ENCODE data around the gene CLP1.

CLP1 gene

DNA sequence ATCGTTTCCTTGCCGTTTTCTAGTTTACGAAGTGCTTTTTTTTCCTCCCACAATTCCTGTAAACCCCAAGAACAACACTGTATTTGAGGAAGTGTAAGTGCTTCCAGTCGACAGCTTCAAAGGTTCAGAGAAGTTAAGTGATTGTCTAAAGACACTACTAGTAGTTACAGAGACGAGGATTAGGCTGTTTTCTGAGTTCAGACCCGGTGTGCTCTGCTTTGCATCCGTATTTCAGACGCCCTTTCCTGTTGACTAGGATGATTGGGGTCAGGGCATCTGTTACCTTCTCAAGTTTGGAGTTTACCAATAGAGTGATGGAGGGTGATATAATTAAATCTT lies 430 bp downstream of the CLP1 start:
- no peak for DNase-seq (ENCODE audit: low read depth)
- H3K4me3 ChIP-seq (ENCODE audit: low read length) = peak overlapping the region; percentile 99
- TF ChIP-seq, protein P1, sequence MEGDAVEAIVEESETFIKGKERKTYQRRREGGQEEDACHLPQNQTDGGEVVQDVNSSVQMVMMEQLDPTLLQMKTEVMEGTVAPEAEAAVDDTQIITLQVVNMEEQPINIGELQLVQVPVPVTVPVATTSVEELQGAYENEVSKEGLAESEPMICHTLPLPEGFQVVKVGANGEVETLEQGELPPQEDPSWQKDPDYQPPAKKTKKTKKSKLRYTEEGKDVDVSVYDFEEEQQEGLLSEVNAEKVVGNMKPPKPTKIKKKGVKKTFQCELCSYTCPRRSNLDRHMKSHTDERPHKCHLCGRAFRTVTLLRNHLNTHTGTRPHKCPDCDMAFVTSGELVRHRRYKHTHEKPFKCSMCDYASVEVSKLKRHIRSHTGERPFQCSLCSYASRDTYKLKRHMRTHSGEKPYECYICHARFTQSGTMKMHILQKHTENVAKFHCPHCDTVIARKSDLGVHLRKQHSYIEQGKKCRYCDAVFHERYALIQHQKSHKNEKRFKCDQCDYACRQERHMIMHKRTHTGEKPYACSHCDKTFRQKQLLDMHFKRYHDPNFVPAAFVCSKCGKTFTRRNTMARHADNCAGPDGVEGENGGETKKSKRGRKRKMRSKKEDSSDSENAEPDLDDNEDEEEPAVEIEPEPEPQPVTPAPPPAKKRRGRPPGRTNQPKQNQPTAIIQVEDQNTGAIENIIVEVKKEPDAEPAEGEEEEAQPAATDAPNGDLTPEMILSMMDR (IDR thresholded peaks at IDR 0.05; ENCODE audit: insufficient read depth, low read depth, low read length, missing control alignments) = no peak

DNA sequence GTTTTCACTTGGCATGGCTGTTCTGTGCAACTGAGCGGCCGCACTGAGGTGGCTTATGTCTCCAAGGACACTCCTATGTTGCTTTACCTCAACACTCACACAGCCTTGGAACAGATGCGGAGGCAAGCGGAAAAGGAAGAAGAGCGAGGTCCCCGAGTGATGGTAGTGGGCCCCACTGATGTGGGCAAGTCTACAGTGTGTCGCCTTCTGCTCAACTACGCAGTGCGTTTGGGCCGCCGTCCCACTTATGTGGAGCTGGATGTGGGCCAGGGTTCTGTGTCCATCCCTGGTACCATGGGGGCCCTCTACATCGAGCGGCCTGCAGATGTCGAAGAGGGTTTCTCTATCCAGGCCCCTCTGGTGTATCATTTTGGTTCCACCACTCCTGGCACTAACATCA lies 2.1 kb downstream of the CLP1 start:
- DNase-seq (ENCODE audit: low read depth) = no peak
- TF ChIP-seq, protein P1 (IDR thresholded peaks at IDR 0.05; ENCODE audit: insufficient read depth, low read depth, low read length, missing control alignments) = no peak
- H3K4me3 ChIP-seq (ENCODE audit: low read length) = no peak overlapping the region

DNA sequence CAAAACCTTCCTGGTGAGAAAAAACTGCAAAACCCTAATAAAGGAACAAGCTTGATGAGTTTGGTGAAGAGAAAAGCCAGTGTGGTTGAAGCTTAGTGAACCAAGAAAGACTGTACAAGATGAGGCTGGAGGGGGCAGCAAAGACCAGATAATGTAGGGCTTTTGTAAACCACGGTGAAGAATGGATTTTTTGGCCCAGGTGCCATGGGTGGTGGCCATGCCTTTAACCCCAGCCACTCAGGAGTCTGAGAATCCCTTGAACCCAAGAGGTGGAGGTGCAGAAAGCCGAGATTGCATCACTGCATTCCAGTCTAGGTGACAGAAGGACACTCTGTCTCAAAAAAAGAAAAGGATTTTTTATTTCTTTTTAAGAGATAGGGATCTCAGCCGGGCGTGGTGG lies 5.3 kb downstream of the CLP1 start:
- H3K4me3 ChIP-seq (ENCODE audit: low read length) = no peak overlapping the region
- TF ChIP-seq, protein P1 (IDR thresholded peaks at IDR 0.05; ENCODE audit: insufficient read depth, low read depth, low read length, missing control alignments) = peak; percentile 39
- DNase-seq (ENCODE audit: low read depth) = peak; percentile 39

DNA sequence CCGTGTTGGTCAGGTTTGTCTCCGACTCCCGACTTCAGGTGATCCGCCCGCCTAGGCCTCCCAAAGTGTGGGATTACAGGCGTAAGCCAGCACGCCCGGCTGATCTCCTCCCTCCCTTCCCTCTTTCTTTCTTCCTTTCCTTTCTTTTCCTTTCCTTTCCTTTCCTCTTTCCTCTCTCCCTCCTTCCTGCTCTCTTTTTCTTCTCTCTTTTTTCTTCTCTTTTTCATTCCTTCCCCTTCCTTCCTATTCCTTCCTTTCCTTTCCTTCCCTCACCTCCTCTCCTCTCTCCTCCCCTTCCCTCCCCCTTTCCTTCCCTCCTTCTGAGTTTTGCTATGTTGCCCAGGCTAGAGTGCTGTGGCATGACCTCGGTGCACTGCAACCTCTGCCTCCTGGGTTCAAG lies 6.4 kb downstream of the CLP1 start:
- DNase-seq (ENCODE audit: low read depth) = no peak
- H3K4me3 ChIP-seq (ENCODE audit: low read length) = no peak overlapping the region
- TF ChIP-seq, protein P1 (IDR thresholded peaks at IDR 0.05; ENCODE audit: insufficient read depth, low read depth, low read length, missing control alignments) = no peak

DNA sequence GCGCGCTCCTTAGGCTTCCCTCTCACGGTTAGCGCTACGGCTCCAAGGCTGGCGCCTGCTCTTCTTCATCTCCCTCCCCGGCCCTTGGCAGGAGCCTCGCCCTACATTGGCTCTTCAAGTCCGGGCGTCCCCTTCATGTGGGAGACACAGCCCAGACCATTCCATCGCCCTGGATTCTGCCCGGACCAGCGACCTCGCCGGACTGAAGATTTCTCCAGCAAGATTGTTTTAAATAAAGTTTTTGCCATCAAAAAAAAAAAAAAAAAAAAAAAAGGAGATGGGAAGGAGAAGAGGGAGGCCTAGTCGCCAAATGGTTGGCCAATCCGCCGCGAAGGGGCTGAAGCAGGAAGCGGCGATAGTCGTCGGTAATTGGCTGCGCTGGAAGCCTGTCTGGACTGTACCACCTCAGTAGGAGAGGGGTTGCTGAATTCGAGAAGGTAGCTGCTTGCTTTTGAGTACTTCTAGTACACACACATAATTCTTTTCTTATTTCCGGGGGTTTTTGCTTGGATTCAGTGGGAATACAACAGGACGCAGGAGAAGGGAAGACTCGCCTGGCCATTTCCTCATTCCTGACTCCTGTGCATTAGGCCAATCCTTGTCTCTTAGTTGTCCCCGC lies 9.7 kb downstream of the CLP1 start:
- peak; percentile 99 for DNase-seq (ENCODE audit: low read depth)
- H3K4me3 ChIP-seq (ENCODE audit: low read length) = peak overlapping the region; percentile 86
- TF ChIP-seq, protein P1 (IDR thresholded peaks at IDR 0.05; ENCODE audit: insufficient read depth, low read depth, low read length, missing control alignments) = no peak

DNA sequence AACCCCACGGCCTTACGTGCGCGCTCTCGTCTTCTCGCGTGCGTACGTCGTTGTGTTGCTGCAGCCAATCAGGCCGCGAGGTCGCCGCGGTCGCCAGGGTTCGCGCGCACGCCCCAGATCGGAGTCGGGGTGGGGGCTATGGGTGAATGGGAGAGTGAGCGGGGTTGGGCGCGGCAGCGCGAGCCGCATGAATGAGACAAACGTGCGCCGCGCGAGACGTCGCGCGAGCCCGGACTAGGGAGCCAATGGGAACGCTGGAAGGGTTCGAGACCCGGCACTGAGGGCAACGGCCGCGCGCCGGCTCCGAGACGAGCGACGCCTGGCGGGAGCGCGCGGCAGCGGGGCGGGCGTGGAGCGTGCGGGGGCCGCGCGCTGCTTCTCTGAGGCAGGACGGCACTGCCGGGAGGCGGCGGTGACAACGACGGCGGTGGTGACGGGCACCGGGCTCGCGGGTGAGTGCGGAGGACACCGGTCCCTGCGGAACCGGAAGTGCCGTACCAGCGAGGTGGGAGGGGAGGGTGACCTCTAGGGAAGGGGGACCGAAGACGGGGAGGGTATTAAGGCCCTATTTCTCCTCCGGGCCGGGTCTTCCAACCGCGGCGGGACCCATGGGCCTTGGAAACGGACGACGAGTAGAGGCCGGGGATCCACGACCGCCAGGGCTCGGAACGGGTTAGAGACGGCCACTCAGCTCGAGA lies 10.3 kb downstream of the CLP1 start, which contains the start of gene ZDHHC5:
Gene ZDHHC5, plus strand, starts transcription at position 379 of the 698 bp plus-strand sequence. CDS start 4,977 bp downstream, outside the sequence.
- peak; percentile 100 for DNase-seq (ENCODE audit: low read depth)
- peak within 1 kb of the TSS; percentile 86 for H3K4me3 ChIP-seq (ENCODE audit: low read length)
- TF ChIP-seq, protein P1 (IDR thresholded peaks at IDR 0.05; ENCODE audit: insufficient read depth, low read depth, low read length, missing control alignments) = no peak

DNA sequence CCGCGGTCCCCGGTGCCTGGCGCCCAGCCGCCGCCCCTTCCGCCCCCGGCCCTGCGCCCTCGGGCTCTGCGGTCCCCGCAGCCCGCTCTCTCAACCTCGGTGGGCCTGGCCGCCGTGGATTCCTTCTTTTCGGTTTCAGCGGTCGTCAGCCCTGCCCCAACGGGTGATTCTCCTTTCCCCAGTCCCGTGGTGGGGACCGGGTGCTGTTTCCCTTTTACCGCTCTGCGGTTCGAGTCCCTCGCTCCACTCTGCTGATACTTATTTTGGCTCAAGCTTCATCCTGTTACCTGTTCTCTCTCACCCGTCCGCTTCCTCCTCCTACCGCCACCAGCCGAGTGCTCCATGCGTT lies 10.8 kb downstream of the CLP1 start:
- peak; percentile 38 for DNase-seq (ENCODE audit: low read depth)
- H3K4me3 ChIP-seq (ENCODE audit: low read length) = peak overlapping the region; percentile 86
- TF ChIP-seq, protein P1 (IDR thresholded peaks at IDR 0.05; ENCODE audit: insufficient read depth, low read depth, low read length, missing control alignments) = no peak
